MM.1S (cell line): Measurements from ENCODE around the gene SAP30BP.

Experiments
- CTCF ChIP-seq: fragments of 300-600 bp; sonication (generic); IDR thresholded peaks from 2 replicates; pipeline ENCODE4 v1.5.1; 2016; ENCODE audit warnings: antibody characterized with exemption, low read length, mixed read lengths
- EZH2 ChIP-seq: fragments of 300-600 bp; sonication (generic); optimal IDR thresholded peaks from 2 replicates; pipeline ENCODE3; 2017; ENCODE audit warnings: low read depth, mild to moderate bottlenecking, antibody characterized with exemption, low read length, mixed read lengths
- EZH2phosphoT487 ChIP-seq: fragments of 300-600 bp; sonication (generic); IDR thresholded peaks from 2 replicates; pipeline ENCODE4 v1.6.1; 2018; ENCODE audit warnings: antibody characterized with exemption, low read length

- TF ChIP-seq CTCF, result no peak
- TF ChIP-seq EZH2phosphoT487, result no peak
- no peak for TF ChIP-seq EZH2
Measured at GRCh38 chr17:75623386-75623785, 43.8 kb upstream of the SAP30BP start.
